ENCODE measurements around the gene FAM83C.

The FAM83C gene

GRCh38 chr20:35281506-35282101, 10.6 kb downstream of the FAM83C start:
- DNase-seq = no peak

DNA sequence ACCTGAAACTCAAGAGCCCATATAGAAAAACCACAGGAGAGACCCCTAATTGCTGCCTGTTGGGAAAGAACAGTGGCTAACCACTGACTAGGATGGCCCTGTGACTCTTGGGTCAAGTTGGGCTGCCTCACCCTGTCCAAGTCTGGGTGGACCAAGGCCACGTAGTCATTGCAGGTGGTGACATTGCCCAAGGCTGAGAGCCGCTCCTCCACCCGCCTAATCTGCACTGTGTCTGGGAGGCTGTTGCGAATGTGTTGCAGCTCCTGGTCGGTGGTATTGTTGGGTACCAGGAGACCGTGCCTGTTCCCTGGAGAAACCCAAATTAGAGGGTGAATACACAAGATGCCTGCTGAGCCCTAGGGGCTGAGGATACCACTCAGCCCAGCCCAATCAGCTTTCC, 11.7 kb downstream of the FAM83C start:
- no peak for DNase-seq

DNA sequence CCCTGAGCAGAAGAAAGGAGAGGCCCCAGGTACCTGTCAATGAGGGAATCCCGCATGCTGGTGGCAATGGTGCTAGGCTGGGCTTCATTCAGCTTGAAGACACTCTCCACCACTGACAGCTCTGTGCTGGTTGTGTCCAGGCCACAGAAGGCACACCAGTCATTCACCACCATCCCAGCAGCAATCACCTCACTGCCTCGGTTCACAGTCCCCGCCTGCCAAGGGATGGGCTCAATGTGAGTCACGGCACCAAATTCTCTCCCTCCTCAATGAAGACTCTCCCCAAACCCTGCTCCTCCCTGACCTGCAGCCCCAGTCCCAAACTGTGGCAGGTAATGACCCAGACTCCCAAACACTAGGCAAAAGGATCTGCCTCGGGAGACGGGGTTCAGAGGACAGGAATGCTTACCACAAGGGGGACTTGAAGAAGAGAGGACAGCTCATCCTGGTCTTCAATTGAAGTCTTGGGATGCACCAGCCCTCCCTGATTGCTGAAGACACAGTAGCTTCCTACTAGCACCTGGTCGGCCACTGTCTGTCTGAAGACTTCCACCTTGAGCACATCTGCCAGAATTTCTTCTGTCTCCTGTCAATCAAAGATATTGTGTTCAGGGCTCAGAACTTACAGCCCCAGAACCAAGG, 12.6 kb downstream of the FAM83C start:
- no peak for DNase-seq

GRCh38 chr20:35279040-35279439, 13.2 kb downstream of the FAM83C start:
- DNase-seq = no peak

DNA sequence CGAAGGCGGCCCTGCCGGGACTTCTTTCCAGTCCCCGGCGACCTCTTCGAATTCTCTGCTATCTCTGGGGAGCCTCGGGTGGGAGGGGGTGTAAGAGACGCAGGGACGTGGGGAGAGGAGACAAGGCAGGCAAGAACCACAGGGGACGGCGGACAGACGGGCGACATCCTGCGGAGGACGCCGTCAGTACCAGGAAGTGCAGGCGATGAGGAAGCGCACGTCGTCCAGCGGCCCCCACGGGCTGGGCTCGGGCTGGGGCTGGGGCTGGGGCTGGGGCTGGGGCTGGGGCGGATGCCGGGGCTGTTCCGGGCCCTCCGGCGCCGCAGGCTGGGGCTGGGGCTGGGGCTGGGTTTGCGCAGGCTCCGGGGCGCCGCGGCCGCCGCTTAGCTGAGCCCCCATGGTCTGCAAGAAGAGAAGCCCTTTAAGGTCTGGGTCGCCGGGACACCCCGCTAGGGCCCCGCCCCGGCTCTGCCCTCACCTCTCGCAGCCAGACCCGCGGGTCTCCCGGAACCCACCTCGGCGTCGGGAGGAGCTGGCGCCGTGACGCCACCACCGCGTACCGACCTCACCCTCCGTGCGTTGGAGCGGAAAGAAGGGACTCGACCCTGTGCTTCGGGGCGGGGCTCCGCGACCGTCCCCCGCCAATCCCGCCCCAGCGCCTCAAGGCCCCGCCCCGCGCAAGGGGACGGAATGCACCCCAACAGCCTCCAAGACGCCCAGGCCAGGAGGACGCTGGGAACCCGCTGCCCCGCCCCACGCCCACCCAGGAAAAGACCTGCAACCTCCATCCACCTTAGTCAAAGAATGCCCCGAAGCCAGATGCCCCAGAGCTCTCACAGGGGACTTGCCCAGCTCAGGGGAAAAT, 14.5 kb downstream of the FAM83C start, which contains the start of gene MMP24OS:
Gene MMP24OS, minus strand, starts transcription at position 592 of the 865 bp plus-strand sequence. Its CDS starts 193 bp downstream, at position 399.
- DNase-seq = peak; percentile 97

- no peak for DNase-seq
Observed at GRCh38 chr20:35277127-35277526, 15.1 kb downstream of the FAM83C start.

DNA sequence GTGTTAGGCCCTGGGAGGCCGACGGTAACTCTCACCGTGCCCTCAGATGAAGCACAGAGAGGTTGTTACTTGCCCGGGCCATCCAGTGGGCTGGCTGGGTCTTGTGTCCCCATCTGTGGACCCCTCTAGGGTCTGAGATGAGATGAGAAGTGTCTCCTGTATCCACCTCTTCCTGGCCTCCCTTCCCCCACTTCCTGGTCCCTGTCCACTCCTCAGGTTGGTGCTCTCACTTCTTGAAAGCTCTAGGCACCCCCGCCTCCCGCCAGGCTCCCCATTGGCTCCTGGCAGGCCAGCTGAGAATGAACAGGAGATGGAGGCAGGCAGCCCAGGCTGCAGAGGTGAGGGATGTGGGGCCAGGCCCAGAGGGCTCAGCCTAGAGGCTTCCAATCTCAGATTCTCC, 15.8 kb downstream of the FAM83C start:
- DNase-seq = no peak

- DNase-seq = no peak
Observed at GRCh38 chr20:35275741-35276251, 16.4 kb downstream of the FAM83C start.

GRCh38 chr20:35274172-35275092, 17.8 kb downstream of the FAM83C start:
- no peak for DNase-seq

- DNase-seq = peak; percentile 31
Observed at GRCh38 chr20:35273449-35274171, 18.6 kb downstream of the FAM83C start.

- DNase-seq = no peak
Observed at GRCh38 chr20:35271904-35272303, 20.3 kb downstream of the FAM83C start.

GRCh38 chr20:35271073-35271882, 20.9 kb downstream of the FAM83C start:
- no peak for DNase-seq

DNA sequence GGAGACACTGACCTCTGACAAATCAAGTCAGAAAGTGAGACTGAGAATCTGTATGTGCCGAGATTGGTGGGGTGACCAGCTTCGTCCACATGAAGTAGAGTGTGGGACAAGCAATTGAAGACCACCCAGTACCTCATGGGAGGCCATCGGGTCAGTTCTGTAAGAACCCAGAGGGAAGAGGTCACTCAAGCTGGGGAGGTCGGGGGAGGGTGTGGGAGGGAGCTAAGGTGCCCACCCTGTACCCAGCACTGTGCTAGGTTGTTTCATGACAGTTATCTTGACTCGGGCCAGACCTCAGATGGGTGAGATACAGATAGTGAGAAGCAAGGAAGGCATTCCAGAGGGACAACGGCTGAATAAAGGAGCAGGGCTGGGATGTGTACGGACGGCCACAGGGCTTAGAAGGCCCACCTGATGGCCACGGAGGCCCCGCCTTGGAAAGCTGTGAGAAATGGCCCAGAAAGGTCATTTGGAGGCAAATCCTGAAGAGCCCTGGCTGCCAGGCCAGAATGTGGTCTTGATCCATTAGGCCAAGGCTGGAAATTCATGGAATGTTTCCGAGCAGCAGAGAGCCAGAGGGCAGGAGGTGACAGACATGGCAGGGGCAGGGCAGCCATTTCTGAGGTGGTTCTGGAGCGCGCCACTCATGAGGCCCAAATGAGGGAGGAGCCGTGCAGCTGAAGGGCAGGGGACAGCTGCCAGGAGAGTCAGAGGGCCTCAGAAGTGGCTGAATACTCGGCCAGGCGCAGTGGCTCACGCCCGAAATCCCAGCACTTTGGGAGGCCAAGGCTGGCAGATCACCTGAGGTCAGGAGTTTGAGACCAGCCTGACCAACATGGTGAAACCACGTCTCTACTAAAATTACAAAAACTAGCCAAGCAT, 22.0 kb downstream of the FAM83C start:
- no peak for DNase-seq

GRCh38 chr20:35269055-35269781, 23.0 kb downstream of the FAM83C start:
- peak; percentile 83 for DNase-seq

- no peak for DNase-seq
Observed at GRCh38 chr20:35267092-35267491, 25.1 kb downstream of the FAM83C start.

DNA sequence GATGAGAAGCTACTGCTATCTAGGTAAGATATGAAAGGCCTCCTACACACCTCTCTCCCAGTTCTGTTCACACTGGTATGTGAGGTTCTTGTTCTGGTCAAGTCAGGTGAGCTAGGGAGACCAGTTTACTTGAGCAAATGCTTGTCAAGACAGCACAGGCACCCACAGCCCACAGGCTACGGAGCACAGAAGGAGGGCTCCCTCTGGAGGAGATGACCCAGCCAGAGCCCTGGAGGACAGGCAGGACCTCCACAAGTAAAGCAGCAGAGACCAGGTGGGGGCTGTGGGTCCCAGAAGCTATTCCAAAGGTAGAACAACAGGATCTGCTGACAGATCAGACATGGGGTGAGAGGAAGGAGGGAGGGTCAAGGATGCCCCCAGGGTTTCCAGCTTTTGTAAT, 27.5 kb downstream of the FAM83C start:
- peak; percentile 76 for DNase-seq

GRCh38 chr20:35263532-35264341, 28.5 kb downstream of the FAM83C start:
- peak; percentile 85 for DNase-seq

All from NCI-H82 (cell line).